HG02852 (cell line): Measurements from ENCODE around the gene ZNF107.
"Not testable (repeated sequence)": the region's sequence is repeated elsewhere in the genome, so short reads cannot be mapped to it uniquely, and the experiment has no call there.

Experiments used
- ATAC-seq: cut with Tn5 transposase; IDR thresholded peaks from one replicate; pipeline ENCODE4 v1.9.1; 2021; ENCODE audit warnings: mild to moderate bottlenecking, moderate library complexity; ENCODE audit not compliant: unreplicated experiment

The ZNF107 gene

GRCh38 chr7:64642875-64643274, 23.1 kb upstream of the ZNF107 start:
- ATAC-seq: no peak

GRCh38 chr7:64643566-64643965, 22.4 kb upstream of the ZNF107 start:
- ATAC-seq: no peak

- no peak for ATAC-seq
These were observed 14.7 kb upstream of the ZNF107 start for GRCh38 chr7:64651203-64651602.

- no peak for ATAC-seq
These were observed 14.2 kb upstream of the ZNF107 start for GRCh38 chr7:64651632-64652165.

- no peak for ATAC-seq
These were observed 12.1 kb upstream of the ZNF107 start for GRCh38 chr7:64653721-64654401.

GRCh38 chr7:64654796-64655548, 11.0 kb upstream of the ZNF107 start:
- no peak for ATAC-seq

GRCh38 chr7:64655811-64656210, 10.1 kb upstream of the ZNF107 start:
- ATAC-seq: no peak

- no peak for ATAC-seq
These were observed 9.4 kb upstream of the ZNF107 start for GRCh38 chr7:64656489-64656888.

GRCh38 chr7:64662091-64662490, 3.8 kb upstream of the ZNF107 start:
- ATAC-seq: not testable (repeated sequence)

- ATAC-seq: no peak
These were observed 724 bp downstream of the ZNF107 start for GRCh38 chr7:64666663-64667050.

- no peak for ATAC-seq
These were observed 1.4 kb downstream of the ZNF107 start for GRCh38 chr7:64667311-64667710.

GRCh38 chr7:64672414-64672813, 6.5 kb downstream of the ZNF107 start:
- no peak for ATAC-seq

- ATAC-seq: no peak
These were observed 19.2 kb downstream of the ZNF107 start for GRCh38 chr7:64685091-64685490.

- no peak for ATAC-seq
These were observed 19.8 kb downstream of the ZNF107 start for GRCh38 chr7:64685741-64686140.

- ATAC-seq: peak; percentile 54
These were observed 20.7 kb downstream of the ZNF107 start for GRCh38 chr7:64686493-64687184.

GRCh38 chr7:64687249-64687648, 21.3 kb downstream of the ZNF107 start:
- no peak for ATAC-seq

- no peak for ATAC-seq
These were observed 23.1 kb downstream of the ZNF107 start for GRCh38 chr7:64688988-64689387.

- ATAC-seq: no peak
These were observed 25.9 kb downstream of the ZNF107 start for GRCh38 chr7:64691831-64692230.

- not testable (repeated sequence) for ATAC-seq
These were observed 31.9 kb downstream of the ZNF107 start for GRCh38 chr7:64697863-64698262.

- no peak for ATAC-seq
These were observed 40.8 kb downstream of the ZNF107 start for GRCh38 chr7:64706625-64707292.

- ATAC-seq: not testable (repeated sequence)
These were observed 52.0 kb downstream of the ZNF107 start for GRCh38 chr7:64717896-64718295.
